Neural cell (in vitro differentiated cells): ENCODE data around the gene MBD4. TPM values are rescaled to one million over a fixed set of nuclear protein-coding genes. Genes with fewer than 3 reads are reported as not detected.

Experiments
- H2AFZ ChIP-seq: fragments of 200-600, 300-800 bp; sonication (generic), shearing (Covaris generic); 2 replicates; pipeline ENCODE4 v1.6.0; 2014; ENCODE audit warnings: low read depth, mild to moderate bottlenecking, antibody characterized with exemption, low read length, moderate library complexity
- H3F3A ChIP-seq: fragments of 200-600 bp; shearing (Covaris generic); 2 replicates; pipeline ENCODE4 v1.6.1; 2016; ENCODE audit warnings: mild to moderate bottlenecking, moderate library complexity, mixed read lengths, antibody characterized with exemption, low read length; ENCODE audit not compliant: insufficient read depth, poor library complexity, severe bottlenecking
- H3K27ac ChIP-seq: fragments of 200-600, 300-800 bp; sonication (generic), shearing (Covaris generic); 2 replicates; pipeline ENCODE4 v1.5.1; 2014; ENCODE audit warnings: mild to moderate bottlenecking, low read length, moderate library complexity
- H3K27me3 ChIP-seq: fragments of 300-800, 200-600 bp; sonication (generic), shearing (Covaris generic); 2 replicates; pipeline ENCODE4 v1.6.0; 2014; ENCODE audit warnings: mild to moderate bottlenecking, low read depth, low read length, moderate library complexity; ENCODE audit not compliant: insufficient read depth
- H3K36me3 ChIP-seq: fragments of 300-800, 200-600 bp; sonication (generic), shearing (Covaris generic); 2 replicates; pipeline ENCODE4 v1.5.1; 2014; ENCODE audit warnings: mild to moderate bottlenecking, antibody characterized with exemption, low read length, moderate library complexity; ENCODE audit not compliant: insufficient read depth
- H3K4me2 ChIP-seq: fragments of 300-800, 200-600 bp; sonication (generic), shearing (Covaris generic); 2 replicates; pipeline ENCODE4 v1.6.0; 2014; ENCODE audit warnings: mild to moderate bottlenecking, low read length
- H3K4me3 ChIP-seq: fragments of 300-800, 200-600 bp; sonication (generic), shearing (Covaris generic); 2 replicates; pipeline ENCODE4 v1.5.1; 2014; ENCODE audit warnings: mild to moderate bottlenecking, low read length, moderate library complexity
- H3K79me2 ChIP-seq: fragments of 200-600 bp; shearing (Covaris generic); replicated peaks from 2 replicates; pipeline ENCODE4 v1.6.0; 2014; ENCODE audit warnings: mild to moderate bottlenecking, low read length, moderate library complexity; ENCODE audit not compliant: insufficient read depth
- H3K9ac ChIP-seq: fragments of 300-800, 200-600 bp; sonication (generic), shearing (Covaris generic); 2 replicates; pipeline ENCODE4 v1.6.1; 2016; ENCODE audit warnings: mild to moderate bottlenecking, low read length, mixed read lengths
- H3K9me2 ChIP-seq: fragments of 200-600 bp; shearing (Covaris generic); 2 replicates; pipeline ENCODE4 v1.6.1; 2016; ENCODE audit warnings: mild to moderate bottlenecking, low read length, mixed read lengths; ENCODE audit not compliant: insufficient read depth
- H3K9me3 ChIP-seq: fragments of 200-600, 300-800 bp; sonication (generic), shearing (Covaris generic); 2 replicates; pipeline ENCODE4 v1.6.1; 2016; ENCODE audit warnings: mild to moderate bottlenecking, mixed run types, low read length, moderate library complexity, mixed read lengths
- H4K20me1 ChIP-seq: fragments of 200-600 bp; shearing (Covaris generic); 2 replicates; pipeline ENCODE4 v1.6.1; 2016; ENCODE audit warnings: mild to moderate bottlenecking, mixed run types; ENCODE audit not compliant: insufficient read depth
- CTCF ChIP-seq: fragments of 450-650 bp; IDR thresholded peaks from 2 replicates; pipeline ENCODE4 v1.5.1; 2014; ENCODE audit warnings: antibody characterized with exemption, mild to moderate bottlenecking, moderate library complexity; ENCODE audit not compliant: poor library complexity, severe bottlenecking
- EP300 ChIP-seq: fragments of 450-650 bp; conservative IDR thresholded peaks from 2 replicates; pipeline ENCODE4 v1.6.1; 2014; ENCODE audit warnings: antibody characterized with exemption, mild to moderate bottlenecking, moderate library complexity; ENCODE audit not compliant: poor library complexity, severe bottlenecking
- EZH2 ChIP-seq: fragments of 200-600, 300-800 bp; shearing (Covaris generic), sonication (generic); IDR thresholded peaks from 2 replicates; pipeline ENCODE4 v1.6.1; 2014; ENCODE audit warnings: antibody characterized with exemption, low read length, borderline replicate concordance, mild to moderate bottlenecking; ENCODE audit not compliant: insufficient read depth, poor library complexity, severe bottlenecking
- MXI1 ChIP-seq: fragments of 450-650 bp; conservative IDR thresholded peaks from 2 replicates; pipeline ENCODE4 v1.6.1; 2014; ENCODE audit warnings: antibody characterized with exemption, mild to moderate bottlenecking; ENCODE audit not compliant: poor library complexity, severe bottlenecking
- POLR2AphosphoS5 ChIP-seq: IDR thresholded peaks from 2 replicates; pipeline ENCODE4 v1.6.1; 2012
- RAD21 ChIP-seq: fragments of 450-650 bp; conservative IDR thresholded peaks from 2 replicates; pipeline ENCODE4 v1.6.1; 2014; ENCODE audit warnings: antibody characterized with exemption, mild to moderate bottlenecking, moderate library complexity
- REST ChIP-seq: IDR thresholded peaks from 2 replicates; pipeline ENCODE4 v1.6.1; 2012; ENCODE audit warnings: borderline replicate concordance
- SMC3 ChIP-seq: fragments of 450-650 bp; conservative IDR thresholded peaks from 2 replicates; pipeline ENCODE4 v1.6.1; 2014; ENCODE audit warnings: antibody characterized with exemption, mild to moderate bottlenecking, moderate library complexity; ENCODE audit not compliant: poor library complexity
- TAF1 ChIP-seq: IDR thresholded peaks from 2 replicates; pipeline ENCODE4 v1.6.1; 2012; ENCODE audit warnings: low read depth
- polyA plus RNA-seq: library from polyadenylated mRNA; depleted of rRNA; stranded (reverse); fragments of >200 nt; gene quantifications from 2 replicates; pipeline ENCODE4 v1.2.3, GENCODE V29; 2014

The MBD4 gene
- polyA plus RNA-seq, 1 donor from 2014 or later: 50.0 TPM

GRCh38 chr3:129412542-129413198 lies 27.1 kb downstream of the MBD4 start:
- no peaks in the 10 kb centered on the region for H3K36me3 ChIP-seq
- H2AFZ ChIP-seq: no peak overlapping the region
- no peaks in the 10 kb centered on the region for H3K79me2 ChIP-seq
- H3K27me3 ChIP-seq: no peaks in the 10 kb centered on the region
- H3K9ac ChIP-seq: no peak overlapping the region
- no peak overlapping the region for H3K4me3 ChIP-seq
- H3K9me3 ChIP-seq: no peaks in the 10 kb centered on the region
- no peak overlapping the region for H3K4me2 ChIP-seq
- TF ChIP-seq CTCF (no peak), RAD21 (no peak), SMC3 (no peak), TAF1 (no peak), MXI1 (no peak), REST (no peak)
- no peaks in the 10 kb centered on the region for H3K9me2 ChIP-seq
- no peaks in the 10 kb centered on the region for H4K20me1 ChIP-seq
- H3K27ac ChIP-seq: no peak overlapping the region
- no peaks in the 10 kb centered on the region for H3F3A ChIP-seq

- Histone ChIP-seq H3K27me3 (no peaks in the 10 kb centered on the region), H3K27ac (no peak overlapping the region), H3K36me3 (no peaks in the 10 kb centered on the region), H3K4me2 (no peak overlapping the region), H3K9ac (no peak overlapping the region), H3K9me2 (no peaks in the 10 kb centered on the region), H2AFZ (no peak overlapping the region), H3K4me3 (no peak overlapping the region), H3K9me3 (no peaks in the 10 kb centered on the region), H4K20me1 (no peaks in the 10 kb centered on the region), H3K79me2 (no peaks in the 10 kb centered on the region), H3F3A (no peaks in the 10 kb centered on the region)
- TF ChIP-seq SMC3: no peak
- no peak for TF ChIP-seq MXI1
- TF ChIP-seq CTCF: no peak
- TF ChIP-seq EP300: no peak
- TF ChIP-seq TAF1: no peak
- TF ChIP-seq REST: no peak
- no peak for TF ChIP-seq POLR2AphosphoS5
- no peak for TF ChIP-seq EZH2
- TF ChIP-seq RAD21: no peak
These were observed 28.8 kb downstream of the MBD4 start for GRCh38 chr3:129410971-129411370.
